Naive thymus-derived CD4-positive, alpha-beta T cell (primary cell): ENCODE measurements around the gene MLXIPL. TPM values are rescaled to one million over a fixed set of nuclear protein-coding genes. Genes with fewer than 3 reads are reported as not detected.
A peak's percentile ranks its signal among the peaks of the same experiment; 100 is the strongest.
"Not testable (repeated sequence)": the region's sequence is repeated elsewhere in the genome, so short reads cannot be mapped to it uniquely, and the experiment has no call there.

ENCODE experiments used
- ATAC-seq: fragments of 150-1000 bp; cut with Tn5 transposase; 2 replicates; pipeline ENCODE4 v1.10.0; 2021; ENCODE audit warnings: mild to moderate bottlenecking, moderate library complexity
- CTCF ChIA-PET: fragments of 350-600 bp; sonication (Branson Sonifier 250); formaldehyde crosslinking; loops from one replicate; lab custom pipeline; 2021; ENCODE audit warnings: antibody characterized with exemption; lab: Charles Lee
- POLR2A ChIA-PET: fragments of 350-600 bp; sonication (Branson Sonifier 250); formaldehyde crosslinking; loops from one replicate; lab custom pipeline; 2021; ENCODE audit warnings: antibody characterized with exemption, inconsistent platforms; lab: Charles Lee
- DNase-seq, 9 donors: peaks; one replicate each; pipeline versions ENCODE4 v3.0.0 to v3.0.0-alpha.2; 2020 to 2022; ENCODE audit warnings: mixed read lengths in 1 of 9
- H3K27ac ChIP-seq: one replicate; pipeline ENCODE4 v1.7.0; 2013; ENCODE audit warnings: mild to moderate bottlenecking, low read depth, low read length, moderate library complexity
- H3K27me3 ChIP-seq, 2 donors: one replicate each; pipeline ENCODE4 v1.7.0; 2013; ENCODE audit warnings: low read length in 2 of 2, mild to moderate bottlenecking in 2 of 2, moderate library complexity in 2 of 2; ENCODE audit not compliant: control insufficient read depth in 2 of 2, insufficient read depth in 2 of 2
- H3K36me3 ChIP-seq, 3 experiments: 1 replicate in 2 of 3; 2 replicates in 1 of 3; pipeline ENCODE4 v1.7.0; 2013; ENCODE audit warnings: low read length in 3 of 3, mild to moderate bottlenecking in 3 of 3, moderate library complexity in 1 of 3; ENCODE audit not compliant: insufficient read depth in 3 of 3, control insufficient read depth in 2 of 3
- H3K4me1 ChIP-seq, 2 donors: one replicate each; pipeline ENCODE4 v1.7.0; 2013; ENCODE audit warnings: low read length in 2 of 2, mild to moderate bottlenecking in 2 of 2, moderate library complexity in 1 of 2; ENCODE audit not compliant: control insufficient read depth in 2 of 2, insufficient read depth in 2 of 2
- H3K4me3 ChIP-seq: 2 replicates; pipeline ENCODE4 v1.7.0; 2013; ENCODE audit warnings: mild to moderate bottlenecking, low read length
- H3K9me3 ChIP-seq, 3 experiments: 1 replicate in 2 of 3; 2 replicates in 1 of 3; pipeline ENCODE4 v1.7.0; 2013; ENCODE audit warnings: low read length in 3 of 3; ENCODE audit not compliant: control insufficient read depth in 2 of 3
- H3K27ac Mint-ChIP-seq, 9 donors: one replicate each; pipeline ENCODE4 v1.8.0; 2020 to 2022; ENCODE audit warnings: mixed read lengths in 9 of 9, mild to moderate bottlenecking in 8 of 9, moderate library complexity in 5 of 9, inconsistent platforms in 2 of 9
- H3K27me3 Mint-ChIP-seq, 5 donors: one replicate each; pipeline ENCODE4 v1.8.0; 2021 to 2022; ENCODE audit warnings: mixed read lengths in 5 of 5, mild to moderate bottlenecking in 1 of 5
- H3K36me3 Mint-ChIP-seq, 5 donors: one replicate each; pipeline ENCODE4 v1.8.0; 2020 to 2022; ENCODE audit warnings: mixed read lengths in 5 of 5, mild to moderate bottlenecking in 3 of 5, inconsistent platforms in 1 of 5
- H3K4me1 Mint-ChIP-seq, 7 donors: one replicate each; pipeline ENCODE4 v1.8.0; 2020 to 2022; ENCODE audit warnings: mixed read lengths in 7 of 7, mild to moderate bottlenecking in 3 of 7, inconsistent platforms in 1 of 7
- H3K4me3 Mint-ChIP-seq, 10 donors: one replicate each; pipeline ENCODE4 v1.8.0; 2020 to 2022; ENCODE audit warnings: mild to moderate bottlenecking in 10 of 10, mixed read lengths in 10 of 10, moderate library complexity in 6 of 10, inconsistent platforms in 2 of 10
- H3K9me3 Mint-ChIP-seq, 11 donors: one replicate each; pipeline ENCODE4 v1.8.0; 2020 to 2022; ENCODE audit warnings: mixed read lengths in 11 of 11, mild to moderate bottlenecking in 4 of 11, inconsistent platforms in 1 of 11, moderate library complexity in 1 of 11
- intact Hi-C, 2 donors: fragments of 100-400 bp; cut with micrococcal nuclease; formaldehyde crosslinking; loops; one replicate each; pipeline ENCODE4 v1.15.1; 2023
- polyA plus RNA-seq, 2 donors: library from polyadenylated mRNA; unstranded; fragments of 300-500 nt; fragmentation: Illumina TruSeq; gene quantifications; one replicate each; pipeline ENCODE4 v1.2.3, GENCODE V29; 2021
- total RNA-seq, 6 experiments: library from RNA in 5 of 6; stranded (reverse) in 5 of 6; gene quantifications; 1 replicate in 5 of 6; 2 replicates in 1 of 6; pipeline ENCODE4 v1.2.3 and lab custom pipeline; 2021 to 2026

The MLXIPL gene
- total and polyA plus RNA-seq, 7 experiments from 2014 or later = not detected

DNA sequence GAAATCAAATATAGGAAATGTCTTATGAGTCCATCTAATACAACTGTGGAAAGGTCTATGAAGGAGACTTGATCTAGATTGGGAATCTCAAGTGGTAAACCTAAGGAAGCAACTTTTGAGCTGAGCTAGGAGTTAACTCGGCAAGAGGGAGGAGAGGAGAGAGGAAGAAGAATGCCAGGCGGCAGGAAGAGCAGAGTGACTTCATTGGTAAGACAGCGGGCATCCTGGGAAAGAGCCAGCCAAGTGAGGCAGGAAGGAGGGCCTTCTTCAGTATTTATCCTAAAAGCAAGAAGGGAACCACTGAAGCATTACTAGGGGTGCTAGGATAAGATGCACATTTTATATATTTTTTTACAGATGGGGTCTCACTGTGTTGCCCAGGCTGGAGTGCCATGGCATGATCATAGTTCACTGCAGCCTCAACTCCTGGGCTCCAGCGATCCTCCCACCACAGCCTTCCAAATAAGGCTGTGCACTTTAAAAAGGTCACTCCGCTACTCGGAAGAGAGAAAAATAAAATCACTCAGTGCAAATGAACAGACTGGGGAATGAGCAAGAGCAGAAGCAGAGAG lies 68.8 kb downstream of the MLXIPL start:
- H3K27ac ChIP-seq = peak overlapping the region; percentile 100
- H3K27me3 ChIP-seq = no peaks in the 10 kb centered on the region
- POLR2A ChIA-PET = interaction anchor here (0.6 to 4.4 kb wide), 4 partner anchors 10 to 122 kb away, joined by 3 to 46 read pairs (median 12); partner anchors contain the start of gene BAZ1B
- Mint-ChIP-seq H3K4me1 (peaks cover 27 to 50% (median 37%) of the 10 kb centered on the region in 7 donors), H3K27ac (peak overlapping the region; percentile 79 to 98 (median 95)), H3K36me3 (peaks cover 0 to 17% (median 10%) of the 10 kb centered on the region in 5 donors), H3K9me3 (peaks cover 0 to 4% (median 0%) of the 10 kb centered on the region in 11 donors), H3K4me3 (peak overlapping the region; percentile 88 to 97 (median 93)), H3K27me3 (no peaks in the 10 kb centered on the region)
- peaks cover 0 to 23% (median 4%) of the 10 kb centered on the region in 3 experiments for H3K36me3 ChIP-seq
- no peaks in the 10 kb centered on the region for H3K9me3 ChIP-seq
- H3K4me3 ChIP-seq = peak overlapping the region; percentile 81
- peaks cover 17 to 23% of the 10 kb centered on the region in 2 donors for H3K4me1 ChIP-seq
- DNase-seq (no peak), ATAC-seq (no peak)
- CTCF ChIA-PET = no interaction called here
- intact Hi-C loops = loop anchor here (5.0 to 10.0 kb wide), 3 partner anchors 631 to 1969 kb away; partner anchors contain the start of genes POM121 (in 1 of the 2) and RFC2 (in 1 of the 2)

DNA sequence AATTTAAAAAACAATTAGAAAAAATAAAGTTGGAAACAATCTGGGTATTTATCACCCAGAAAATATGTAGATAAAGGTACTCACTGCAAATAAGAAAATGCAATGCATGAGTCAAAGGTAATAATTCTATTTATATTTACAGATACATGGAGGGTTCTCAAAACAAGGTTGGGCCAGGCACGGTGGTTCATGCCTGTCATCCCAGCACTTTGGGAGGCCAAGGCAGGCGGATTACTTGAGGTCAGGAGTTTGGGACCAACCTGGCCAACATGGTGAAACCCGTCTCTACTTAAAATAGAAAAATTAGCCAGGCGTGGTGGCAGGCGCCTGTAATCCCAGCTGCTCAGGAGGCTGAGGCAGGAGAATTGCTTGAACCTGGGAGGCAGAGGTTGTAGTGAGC lies 74.2 kb downstream of the MLXIPL start:
- H3K9me3 ChIP-seq, H3K9me3 Mint-ChIP-seq, H3K4me3 ChIP-seq, CTCF ChIA-PET, ATAC-seq, H3K4me1 ChIP-seq, DNase-seq, H3K27ac ChIP-seq, H3K27me3 ChIP-seq, H3K27me3 Mint-ChIP-seq: not testable (repeated sequence)
- H3K27ac Mint-ChIP-seq = peak overlapping the region in 1 of 9 donors; percentile 29
- peaks cover 0 to 53% (median 7%) of the 10 kb centered on the region in 3 experiments for H3K36me3 ChIP-seq
- POLR2A ChIA-PET = interaction anchor here (0.7 to 0.9 kb wide), 2 partner anchors 9 to 25 kb away, joined by 3 to 4 read pairs; no protein-coding TSS in a partner anchor
- intact Hi-C loops = loop anchor here in 1 of 2 donors (10.0 kb wide), 2 partner anchors 625 to 1975 kb away; partner anchors contain the start of gene POM121
- H3K4me1 Mint-ChIP-seq = peaks cover 29 to 67% (median 46%) of the 10 kb centered on the region in 7 donors
- H3K36me3 Mint-ChIP-seq = peaks cover 5 to 24% (median 14%) of the 10 kb centered on the region in 5 donors
- H3K4me3 Mint-ChIP-seq = peak overlapping the region in 1 of 10 donors; percentile 27

DNA sequence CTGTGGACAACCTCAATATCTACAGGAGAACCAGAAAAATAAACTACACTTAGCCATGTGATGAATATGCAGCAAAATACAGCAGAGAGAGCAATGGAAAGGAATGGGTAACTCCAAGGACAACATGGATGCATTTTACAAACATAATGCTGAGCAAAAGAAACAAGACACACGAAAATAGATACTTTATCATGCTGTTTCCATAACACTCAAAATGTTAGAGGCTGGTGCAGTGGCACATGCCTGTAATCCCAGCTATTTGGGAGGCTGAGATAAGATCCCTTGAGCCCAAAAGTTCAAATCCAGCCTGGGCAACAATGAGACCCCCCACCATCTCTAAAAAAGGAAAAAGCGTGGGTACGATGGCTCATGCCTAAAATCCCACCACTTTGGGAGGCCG lies 75.1 kb downstream of the MLXIPL start:
- peaks cover 0 to 53% (median 7%) of the 10 kb centered on the region in 3 experiments for H3K36me3 ChIP-seq
- CTCF ChIA-PET = interaction anchor here (0.6 kb wide), 1 partner anchor 447 kb away, joined by 4 read pairs; no protein-coding TSS in a partner anchor
- Mint-ChIP-seq H3K27ac (peak overlapping the region in 5 of 9 donors; percentile 15 to 85 (median 33)), H3K4me1 (peaks cover 21 to 58% (median 37%) of the 10 kb centered on the region in 7 donors), H3K36me3 (peaks cover 5 to 21% (median 14%) of the 10 kb centered on the region in 5 donors), H3K9me3 (no peaks in the 10 kb centered on the region), H3K27me3 (no peaks in the 10 kb centered on the region), H3K4me3 (peak overlapping the region in 2 of 10 donors; percentile 15 to 36)
- no peak overlapping the region for H3K4me3 ChIP-seq
- H3K4me1 ChIP-seq = peaks cover 0 to 6% of the 10 kb centered on the region in 2 donors
- H3K27me3 ChIP-seq = no peaks in the 10 kb centered on the region
- H3K9me3 ChIP-seq = no peaks in the 10 kb centered on the region
- intact Hi-C loops = no loop called here
- ATAC-seq (no peak), DNase-seq (no peak)
- H3K27ac ChIP-seq = no peak overlapping the region
- POLR2A ChIA-PET = interaction anchor here (0.6 to 0.7 kb wide), 3 partner anchors 24 to 26 kb away, joined by 3 to 4 read pairs (median 3); no protein-coding TSS in a partner anchor

DNA sequence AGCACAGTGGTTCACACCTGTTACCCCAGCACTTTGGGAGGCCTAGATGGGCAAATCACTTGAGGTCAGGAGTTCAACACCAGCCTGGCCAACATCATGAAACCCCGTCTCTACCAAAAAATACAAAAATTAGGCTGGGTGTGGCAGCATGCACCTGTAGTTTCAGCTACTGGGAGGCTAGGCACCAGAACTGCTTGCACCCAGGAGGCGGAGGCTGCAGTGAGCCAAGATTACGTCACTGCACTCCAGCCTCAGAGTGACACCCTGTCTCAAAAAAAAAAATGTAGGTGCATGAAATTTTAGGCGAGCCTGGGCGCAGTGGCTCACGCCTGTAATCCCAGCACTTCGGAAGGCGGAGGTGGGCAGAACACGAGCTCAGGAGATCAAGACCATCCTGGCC lies 76.5 kb downstream of the MLXIPL start:
- CTCF ChIA-PET = interaction anchor here (0.6 to 0.7 kb wide), 2 partner anchors 12 to 182 kb away, joined by 4 to 8 read pairs; no protein-coding TSS in a partner anchor
- H3K36me3 Mint-ChIP-seq = peaks cover 5 to 24% (median 14%) of the 10 kb centered on the region in 5 donors

DNA sequence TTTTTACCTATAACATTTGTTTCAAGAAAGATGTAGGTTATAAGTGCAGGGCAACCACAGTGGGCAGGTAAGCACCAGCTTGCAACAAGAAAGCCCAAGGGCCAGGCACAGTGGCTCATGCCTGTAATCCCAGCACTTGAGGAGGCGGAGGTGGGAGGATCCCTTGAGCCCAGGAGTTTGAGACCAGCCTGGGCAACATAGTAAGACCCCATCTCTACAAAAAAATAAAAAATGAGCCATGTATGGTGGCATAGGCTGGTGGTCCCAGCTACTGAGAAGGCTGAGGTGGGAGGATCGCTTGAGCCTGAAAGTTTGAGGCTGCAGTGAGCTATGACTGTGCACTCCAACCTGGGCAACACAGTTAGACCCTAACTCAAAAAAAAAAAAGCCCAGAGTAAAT lies 79.6 kb downstream of the MLXIPL start:
- Mint-ChIP-seq H3K27me3 (no peaks in the 10 kb centered on the region), H3K9me3 (no peaks in the 10 kb centered on the region), H3K4me3 (no peak overlapping the region), H3K36me3 (peaks cover 5 to 34% (median 18%) of the 10 kb centered on the region in 5 donors), H3K4me1 (peaks cover 20 to 46% (median 31%) of the 10 kb centered on the region in 7 donors), H3K27ac (peak overlapping the region in 1 of 9 donors; percentile 48)
- H3K27me3 ChIP-seq = no peaks in the 10 kb centered on the region
- CTCF ChIA-PET = no interaction called here
- peaks cover 0 to 6% of the 10 kb centered on the region in 2 donors for H3K4me1 ChIP-seq
- no peaks in the 10 kb centered on the region for H3K9me3 ChIP-seq
- intact Hi-C loops = no loop called here
- peaks cover 16 to 67% (median 20%) of the 10 kb centered on the region in 3 experiments for H3K36me3 ChIP-seq
- POLR2A ChIA-PET = interaction anchor here (0.9 kb wide), 1 partner anchor 22 kb away, joined by 3 read pairs; no protein-coding TSS in a partner anchor
- no peak overlapping the region for H3K4me3 ChIP-seq
- H3K27ac ChIP-seq = no peak overlapping the region
- no peak for ATAC-seq
- DNase-seq = no peak

More for the DNA sequence above, 76.5 kb downstream of the MLXIPL start:
- H3K27ac Mint-ChIP-seq = peak overlapping the region in 2 of 9 donors; percentile 34 to 52
- H3K9me3 Mint-ChIP-seq = no peaks in the 10 kb centered on the region
- Histone ChIP-seq H3K27me3 (no peaks in the 10 kb centered on the region), H3K4me1 (peaks cover 0 to 6% of the 10 kb centered on the region in 2 donors), H3K9me3 (no peaks in the 10 kb centered on the region), H3K4me3 (no peak overlapping the region), H3K36me3 (peaks cover 3 to 61% (median 3%) of the 10 kb centered on the region in 3 experiments), H3K27ac (no peak overlapping the region)
- H3K4me3 Mint-ChIP-seq = peak overlapping the region in 1 of 10 donors; percentile 25
- no peaks in the 10 kb centered on the region for H3K27me3 Mint-ChIP-seq
- intact Hi-C loops = no loop called here
- peaks cover 25 to 56% (median 37%) of the 10 kb centered on the region in 7 donors for H3K4me1 Mint-ChIP-seq
- DNase-seq (no peak), ATAC-seq (no peak)
- POLR2A ChIA-PET = interaction anchor here (0.6 to 0.9 kb wide), 3 partner anchors 18 to 29 kb away, joined by 3 read pairs; no protein-coding TSS in a partner anchor
